Measurements from ENCODE around the gene ESYT3.

Gene ESYT3

GRCh38 chr3:138434276-138434874 lies at the start of gene ESYT3:
Gene ESYT3, plus strand, starts transcription at chr3:138434616. Its CDS starts 183 bp downstream, at chr3:138434799.
- DNase-seq, result no peak

GRCh38 chr3:138384976-138385375 lies 49.4 kb upstream of the ESYT3 start:
- DNase-seq, result no peak

- DNase-seq, result no peak
Observed at GRCh38 chr3:138389144-138389601, 45.2 kb upstream of the ESYT3 start.

GRCh38 chr3:138389841-138390581 lies 44.4 kb upstream of the ESYT3 start:
- no peak for DNase-seq

GRCh38 chr3:138390582-138390932 lies 43.9 kb upstream of the ESYT3 start:
- no peak for DNase-seq

- DNase-seq, result no peak
Observed at GRCh38 chr3:138394156-138394555, 40.3 kb upstream of the ESYT3 start.

GRCh38 chr3:138394686-138395085 lies 39.7 kb upstream of the ESYT3 start:
- no peak for DNase-seq

- DNase-seq, result no peak
Observed at GRCh38 chr3:138395865-138396751, 38.3 kb upstream of the ESYT3 start.

GRCh38 chr3:138396752-138397410 lies 37.5 kb upstream of the ESYT3 start:
- no peak for DNase-seq

GRCh38 chr3:138397983-138398382 lies 36.4 kb upstream of the ESYT3 start:
- DNase-seq, result no peak

- DNase-seq, result no peak
Observed at GRCh38 chr3:138398791-138399575, 35.4 kb upstream of the ESYT3 start.

- DNase-seq, result no peak
Observed at GRCh38 chr3:138399766-138400165, 34.6 kb upstream of the ESYT3 start.

- no peak for DNase-seq
Observed at GRCh38 chr3:138400651-138401070, 33.8 kb upstream of the ESYT3 start.

- no peak for DNase-seq
Observed at GRCh38 chr3:138401834-138402233, 32.6 kb upstream of the ESYT3 start.

GRCh38 chr3:138404121-138404520 lies 30.3 kb upstream of the ESYT3 start:
- DNase-seq, result no peak

- DNase-seq, result no peak
Observed at GRCh38 chr3:138405001-138405400, 29.4 kb upstream of the ESYT3 start.

GRCh38 chr3:138405486-138405885 lies 28.9 kb upstream of the ESYT3 start:
- DNase-seq, result no peak

GRCh38 chr3:138406606-138407005 lies 27.8 kb upstream of the ESYT3 start:
- DNase-seq, result no peak

GRCh38 chr3:138407236-138407907 lies 27.0 kb upstream of the ESYT3 start:
- DNase-seq, result no peak

- no peak for DNase-seq
Observed at GRCh38 chr3:138408751-138409570, 25.5 kb upstream of the ESYT3 start.

All from NCI-H446 treated with DMSO at 0.1 percent for 48 hours (cell line).